HepG2 (cell line): ENCODE results near the gene WWTR1. TPM values are rescaled to one million over a fixed set of nuclear protein-coding genes. Genes with fewer than 3 reads are reported as not detected.

Experiments used
- ATAC-seq: fragments of 200-7000 bp; cut with Tn5 transposase; 3 replicates; pipeline ENCODE4 v1.9.1; 2020; ENCODE audit warnings: mild to moderate bottlenecking, moderate library complexity
- BruUV-seq: library from RNA; stranded (reverse); fragments of 400-500 nt; replicated peaks from 2 replicates; lab custom pipeline; 2021; lab: Mats Ljungman, UMichigan
- CTCF ChIA-PET: fragments of 300-600 bp; formaldehyde crosslinking; extraction: SDS; loops from one replicate; lab custom pipeline; 2021; ENCODE audit warnings: low total read pairs, inconsistent platforms, low intra/inter-chr PET ratio; lab: Yijun Ruan, JAX
- POLR2A ChIA-PET: fragments of 350-600 bp; sonication (Branson Sonifier 250); formaldehyde crosslinking; loops from one replicate; lab custom pipeline; 2020; ENCODE audit warnings: antibody characterized with exemption, inconsistent platforms; lab: Yijun Ruan, JAX
- DNase-seq: peaks from one replicate; pipeline ENCODE4 v3.0.0-alpha.2; 2015; ENCODE audit warnings: low spot score
- FAIRE-seq: peaks from 3 replicates; lab custom pipeline; 2011; peaks lifted over from hg19 to GRCh38; lab: Jason Lieb, UNC
- H2AFZ ChIP-seq: one replicate; pipeline ENCODE4 v1.6.1; 2011; ENCODE audit warnings: low read length, inconsistent platforms
- H3K27ac ChIP-seq: fragments of 300-600 bp; 3 replicates; pipeline ENCODE4 v1.8.0; 2011; ENCODE audit warnings: mixed run types, mild to moderate bottlenecking, mixed read lengths, low read length, inconsistent platforms; ENCODE audit not compliant: insufficient read depth; ENCODE audit errors: extremely low read length
- H3K27me3 ChIP-seq, 2 experiments: fragments of 200-600 bp in 1 of 2; 2 replicates in 1 of 2; 3 replicates in 1 of 2; pipeline versions ENCODE4 v1.6.0 to v1.8.0; 2011; ENCODE audit warnings: low read length in 2 of 2, mild to moderate bottlenecking in 2 of 2, moderate library complexity in 2 of 2, inconsistent platforms in 1 of 2; ENCODE audit not compliant: insufficient read depth in 2 of 2, control insufficient read depth in 1 of 2
- H3K36me3 ChIP-seq, 2 experiments: fragments of 200-600 bp in 1 of 2; replicated peaks in 1 of 2; 2 replicates in 1 of 2; 3 replicates in 1 of 2; pipeline versions ENCODE4 v1.5.1 to v1.8.0; 2011; ENCODE audit warnings: low read length in 2 of 2, inconsistent platforms in 1 of 2; ENCODE audit not compliant: insufficient read depth in 2 of 2, control insufficient read depth in 1 of 2
- H3K4me1 ChIP-seq: 2 replicates; pipeline ENCODE4 v1.5.1; 2012; ENCODE audit warnings: low read length, inconsistent platforms; ENCODE audit not compliant: insufficient read depth
- H3K4me2 ChIP-seq: 2 replicates; pipeline ENCODE4 v1.6.0; 2011; ENCODE audit warnings: low read depth, low read length, inconsistent platforms
- H3K4me3 ChIP-seq, 3 experiments: fragments of 200-600 bp in 1 of 3; sonication (generic), shearing (Covaris generic) in 1 of 3; replicated peaks in 1 of 3; 2 replicates each; pipeline ENCODE4 v1.5.1; 2011 to 2016; ENCODE audit warnings: low read length in 3 of 3, inconsistent platforms in 2 of 3, low read depth in 2 of 3, mild to moderate bottlenecking in 2 of 3, control low read depth in 1 of 3, mixed read lengths in 1 of 3; ENCODE audit not compliant: insufficient read depth in 1 of 3
- H3K79me2 ChIP-seq: one replicate; pipeline ENCODE4 v1.6.1; 2011; ENCODE audit warnings: low read length, inconsistent platforms; ENCODE audit not compliant: insufficient read depth
- H3K9ac ChIP-seq: 2 replicates; pipeline ENCODE4 v1.6.0; 2011; ENCODE audit warnings: mild to moderate bottlenecking, low read depth, low read length, inconsistent platforms; ENCODE audit not compliant: insufficient read depth
- H3K9me3 ChIP-seq: 2 replicates; pipeline ENCODE4 v1.5.1; 2012; ENCODE audit warnings: mild to moderate bottlenecking, low read length
- H4K20me1 ChIP-seq: 2 replicates; pipeline ENCODE4 v1.6.0; 2011; ENCODE audit warnings: inconsistent platforms, mild to moderate bottlenecking, low read length, moderate library complexity; ENCODE audit not compliant: insufficient read depth
- CEBPG ChIP-seq: IDR thresholded peaks from 2 replicates; pipeline ENCODE4 v1.6.1; 2016
- GATAD2A ChIP-seq: IDR thresholded peaks from 2 replicates; pipeline ENCODE4 v1.6.1; 2016
- POGZ ChIP-seq: sonication (generic); formaldehyde crosslinking; IDR thresholded peaks from 2 replicates; pipeline ENCODE4 v1.4.0; 2020; ENCODE audit warnings: mild to moderate bottlenecking, missing genetic modification reagents
- ZBTB33 ChIP-seq: sonication (generic); formaldehyde crosslinking; IDR thresholded peaks from 2 replicates; pipeline ENCODE4 v1.4.0; 2020; ENCODE audit warnings: missing genetic modification reagents
- ZNF362 ChIP-seq: sonication (generic); formaldehyde crosslinking; IDR thresholded peaks from 2 replicates; pipeline ENCODE4 v1.4.0; 2020; ENCODE audit warnings: missing genetic modification reagents, mild to moderate bottlenecking, borderline replicate concordance
- whole genome bisulfite sequencing: methylation state at CpG from one replicate; pipeline ENCODE4 v1.1.6; 2017; ENCODE audit warnings: low lambda C conversion rate; 5-methylcytosine and 5-hydroxymethylcytosine counted together
- in situ Hi-C: cut with HindIII; loops from 2 replicates; pipeline ENCODE4 v1.10.0; 2017; ENCODE audit warnings: low pct_unique_long_range_greater_than_20kb; ENCODE audit not compliant: extremely low pct_ligation_motif_present
- intact Hi-C: fragments of 100-400 bp; cut with micrococcal nuclease; formaldehyde crosslinking; loops from one replicate; pipeline ENCODE4 v1.10.0; 2022; ENCODE audit not compliant: unreplicated experiment
- polyA plus RNA-seq, 8 experiments: library from polyadenylated mRNA; depleted of rRNA in 3 of 8; stranded (reverse) in 7 of 8; unstranded in 1 of 8; fragments of >200 nt; fragmentation: Illumina TruSeq in 4 of 8; extraction: Trizol in 4 of 8; gene quantifications; 2 replicates each; pipeline versions ENCODE4 v1.2.1 to v1.2.3, GENCODE V29; 2011 to 2016; ENCODE audit warnings: low read depth in 4 of 8, missing spikeins in 1 of 8, mixed read lengths in 1 of 8; ENCODE audit not compliant: insufficient read depth in 1 of 8
- total RNA-seq, 5 experiments: library from RNA; depleted of rRNA; stranded (reverse); fragments of >200 nt; fragmentation: Illumina TruSeq; extraction: Trizol; gene quantifications; 2 replicates each; pipeline ENCODE4 v1.2.3, GENCODE V29; 2016; ENCODE audit warnings: low read depth in 1 of 5

The WWTR1 gene
- total and polyA plus RNA-seq, 2 of the 13 experiments (the other 11 are each of a cell fraction or from before 2014, with no cell fraction given) = 19.7 to 139 TPM

- TF ChIP-seq ZNF362 (CRISPR knock-in tag) (no peak), POGZ (CRISPR knock-in tag) (0 out of 2 replicates have a peak, but pooled peaks have one; percentile 1), GATAD2A (0 out of 2 replicates have a peak, but pooled peaks have one; percentile 20), CEBPG (CRISPR knock-in tag) (peak; percentile 10; the same call in 1 of the 2 replicates), ZBTB33 (CRISPR knock-in tag) (peak; percentile 82)
- intact Hi-C loops = no loop called here
- ChIA-PET POLR2A (interaction anchor here (0.8 to 1.4 kb wide), 2 partner anchors 10 to 25 kb away, joined by 3 read pairs; no protein-coding TSS in a partner anchor), CTCF (no interaction called here)
- in situ Hi-C loops = no loop called here
- FAIRE-seq (no peak), DNase-seq (no peak), ATAC-seq (peak; percentile 46)
- Histone ChIP-seq H3K36me3 (peaks cover 19 to 62% of the 10 kb centered on the region in 2 experiments), H3K27me3 (no peaks in the 10 kb centered on the region), H3K4me3 (no peak overlapping the region), H3K9ac (no peak overlapping the region), H3K79me2 (peaks cover 94% of the 10 kb centered on the region), H3K4me2 (no peak overlapping the region), H2AFZ (no peak overlapping the region), H4K20me1 (peaks cover 71% of the 10 kb centered on the region), H3K4me1 (peaks cover 76% of the 10 kb centered on the region), H3K27ac (peak overlapping the region; percentile 44), H3K9me3 (no peaks in the 10 kb centered on the region)
- 86% methylated on average over 6 of the region's 6 CpGs for WGBS
- BruUV-seq = no TSS peak
Observed at GRCh38 chr3:149628957-149629670, 28.7 kb downstream of the WWTR1 start.
